HUES6 (cell line): ENCODE measurements around the gene CA9.

Source experiments
- H3K27ac ChIP-seq: 2 replicates; pipeline ENCODE4 v1.7.0; 2013; ENCODE audit warnings: low read depth, mild to moderate bottlenecking, low read length, inconsistent platforms
- H3K27me3 ChIP-seq: 2 replicates; pipeline ENCODE4 v1.6.1; 2013; ENCODE audit warnings: low read length; ENCODE audit not compliant: control insufficient read depth, insufficient read depth
- H3K36me3 ChIP-seq: 2 replicates; pipeline ENCODE4 v1.6.1; 2013; ENCODE audit warnings: low read length; ENCODE audit not compliant: control insufficient read depth, insufficient read depth
- H3K4me1 ChIP-seq: 2 replicates; pipeline ENCODE4 v1.6.1; 2013; ENCODE audit warnings: low read length; ENCODE audit not compliant: control insufficient read depth, insufficient read depth
- H3K4me3 ChIP-seq: 2 replicates; pipeline ENCODE4 v1.5.1; 2013; ENCODE audit warnings: low read depth, low read length
- H3K9ac ChIP-seq: one replicate; pipeline ENCODE4 v1.6.1; 2013; ENCODE audit warnings: mild to moderate bottlenecking, low read length
- H3K9me3 ChIP-seq: 2 replicates; pipeline ENCODE4 v1.6.1; 2013; ENCODE audit warnings: low read depth, low read length; ENCODE audit not compliant: control insufficient read depth, insufficient read depth

Gene CA9

DNA sequence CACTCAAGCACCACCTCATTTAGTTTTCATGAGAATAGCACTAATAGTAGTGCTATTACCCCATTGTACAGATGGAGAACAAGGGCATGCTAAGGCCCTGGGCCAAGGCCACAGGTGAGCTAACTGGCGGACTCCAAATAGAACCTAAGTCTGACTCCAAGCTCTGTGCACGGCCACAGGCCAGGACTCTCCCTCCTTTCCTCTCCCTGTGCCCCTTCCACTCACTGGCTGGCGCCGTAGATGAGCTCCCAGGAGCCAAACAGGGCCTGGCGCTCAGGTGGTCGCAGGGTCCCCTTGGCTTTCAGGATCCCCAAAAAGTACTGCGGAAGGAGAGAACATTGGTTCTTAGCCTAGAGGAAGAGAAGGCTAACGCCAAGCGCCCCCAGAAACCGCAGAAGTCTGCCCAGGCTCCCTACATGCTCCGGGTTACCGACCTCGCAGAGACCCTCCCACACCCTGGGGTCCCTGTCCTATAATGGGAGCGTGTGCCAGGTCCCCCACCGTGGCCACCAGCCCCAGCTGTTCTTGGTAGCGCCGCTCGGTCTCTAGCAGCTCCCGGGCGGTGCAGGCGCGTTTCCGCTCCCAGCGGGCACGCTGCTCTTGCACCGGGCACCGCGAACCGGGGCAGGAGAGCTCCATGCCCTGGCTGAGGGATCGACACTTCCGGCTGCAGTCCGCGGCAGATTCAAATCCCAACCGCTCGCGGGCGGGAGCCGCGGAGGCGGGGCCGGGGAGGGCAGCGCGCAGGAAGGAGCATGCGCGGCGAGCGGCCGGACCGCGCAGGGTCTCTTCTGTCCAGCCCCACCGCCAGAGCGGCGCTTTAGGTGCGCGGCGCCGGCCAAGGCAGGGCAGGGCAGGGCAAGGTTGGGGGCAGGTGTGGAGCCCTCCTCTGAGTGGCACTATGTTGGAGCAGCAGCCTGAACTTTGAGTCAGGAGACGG lies 8.9 kb upstream of the CA9 start, which contains the start of gene ARHGEF39:
Gene ARHGEF39 (minus strand): TSS at position 665 of the 940 bp plus-strand sequence. CDS start 26 bp downstream, at position 639.
- Histone ChIP-seq H3K4me1 (peaks cover 5% of the 10 kb centered on the region), H3K9ac (peak within 1 kb of the TSS; percentile 87), H3K4me3 (peak within 1 kb of the TSS; percentile 86), H3K36me3 (peaks cover 31% of the 10 kb centered on the region), H3K9me3 (no peaks in the 10 kb centered on the region), H3K27ac (peak within 1 kb of the TSS; percentile 48; the same call in 1 of the 2 replicates), H3K27me3 (no peaks in the 10 kb centered on the region)

DNA sequence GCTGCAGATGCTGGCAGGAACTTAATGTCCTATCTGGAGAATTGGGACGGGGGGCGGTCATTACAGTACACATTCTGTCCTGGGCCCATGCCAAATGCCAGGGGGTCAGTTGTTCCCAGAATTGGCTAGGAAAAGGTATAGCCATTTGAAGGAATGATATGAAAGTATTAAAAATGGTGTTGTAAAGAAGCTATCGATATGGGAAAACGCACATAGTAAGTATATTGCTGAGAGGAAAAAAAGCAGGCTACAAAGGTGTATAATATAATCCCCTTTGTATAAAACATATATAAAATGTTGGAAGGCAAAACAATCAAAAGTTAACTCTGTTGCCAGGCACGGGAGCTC lies 8.3 kb upstream of the CA9 start:
- Histone ChIP-seq H3K27ac (no peak overlapping the region), H3K4me3 (peak overlapping the region; percentile 86), H3K9me3 (no peaks in the 10 kb centered on the region), H3K27me3 (no peaks in the 10 kb centered on the region), H3K4me1 (peaks cover 5% of the 10 kb centered on the region), H3K9ac (no peak overlapping the region), H3K36me3 (peaks cover 26% of the 10 kb centered on the region)

DNA sequence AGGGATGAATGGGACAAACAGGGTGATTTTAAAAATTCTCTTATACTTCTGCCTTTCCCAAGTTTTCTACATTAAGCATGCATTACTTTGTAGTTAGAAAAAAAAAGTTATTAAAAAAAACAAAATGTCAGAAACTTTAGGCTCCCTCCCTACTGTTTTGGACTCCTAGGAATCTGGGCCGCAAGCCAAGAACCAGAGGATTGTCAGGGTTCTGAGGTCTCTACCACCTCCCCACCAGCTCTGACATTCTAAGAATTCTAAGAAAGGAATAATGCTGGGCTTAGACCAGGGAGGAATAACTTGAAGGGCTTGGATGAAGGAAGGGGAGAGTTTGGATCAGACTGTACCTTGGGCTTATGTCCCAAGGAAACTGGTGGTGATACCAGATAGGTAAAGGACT lies 7.7 kb upstream of the CA9 start:
- Histone ChIP-seq H3K36me3 (peaks cover 20% of the 10 kb centered on the region), H3K9me3 (no peaks in the 10 kb centered on the region), H3K27ac (no peak overlapping the region), H3K4me3 (no peak overlapping the region), H3K9ac (no peak overlapping the region), H3K27me3 (no peaks in the 10 kb centered on the region), H3K4me1 (peaks cover 3% of the 10 kb centered on the region)

DNA sequence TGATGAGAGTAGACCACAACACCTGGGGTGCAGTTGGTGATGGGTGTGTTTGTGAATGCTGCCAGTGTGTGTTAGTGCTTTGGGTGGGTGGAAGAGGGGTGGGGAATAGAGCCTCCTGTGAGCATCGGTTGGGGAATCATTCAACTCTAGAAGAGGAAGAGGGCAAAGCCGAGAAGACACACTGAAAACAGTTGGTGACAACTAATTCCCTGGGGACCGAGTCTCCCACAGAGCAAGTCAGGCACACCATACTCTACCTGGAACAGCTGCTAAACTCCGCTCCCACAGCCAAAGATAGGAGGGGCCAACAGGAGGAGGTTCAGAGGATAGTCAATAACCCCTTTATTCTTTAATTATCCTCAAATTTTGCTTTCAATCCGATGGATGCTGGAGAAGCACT lies 7.2 kb upstream of the CA9 start:
- no peaks in the 10 kb centered on the region for H3K9me3 ChIP-seq
- no peak overlapping the region for H3K27ac ChIP-seq
- no peak overlapping the region for H3K9ac ChIP-seq
- no peak overlapping the region for H3K4me3 ChIP-seq
- H3K27me3 ChIP-seq, result no peaks in the 10 kb centered on the region
- H3K36me3 ChIP-seq, result peaks cover 20% of the 10 kb centered on the region
- peaks cover 3% of the 10 kb centered on the region for H3K4me1 ChIP-seq

DNA sequence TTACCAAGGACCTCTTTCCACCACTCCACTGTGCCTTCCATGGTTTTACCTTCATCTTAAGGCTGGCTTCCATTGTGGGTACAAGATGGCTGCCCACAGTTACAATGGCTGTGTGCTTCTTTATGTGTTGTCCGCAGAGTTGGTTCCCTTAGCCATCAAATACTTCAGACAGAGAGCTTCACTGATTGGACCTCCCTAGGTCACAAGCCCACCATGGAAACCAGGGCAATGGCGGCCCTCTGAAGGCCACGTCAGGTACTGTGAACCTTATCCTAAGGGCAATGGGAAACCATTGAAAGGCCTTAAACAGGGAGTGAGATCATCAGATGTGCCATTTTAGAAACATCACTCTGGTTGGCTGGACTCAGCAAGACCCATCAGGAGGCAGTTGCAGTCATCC lies 5.8 kb upstream of the CA9 start:
- no peak overlapping the region for H3K27ac ChIP-seq
- H3K4me1 ChIP-seq, result peaks cover 3% of the 10 kb centered on the region

DNA sequence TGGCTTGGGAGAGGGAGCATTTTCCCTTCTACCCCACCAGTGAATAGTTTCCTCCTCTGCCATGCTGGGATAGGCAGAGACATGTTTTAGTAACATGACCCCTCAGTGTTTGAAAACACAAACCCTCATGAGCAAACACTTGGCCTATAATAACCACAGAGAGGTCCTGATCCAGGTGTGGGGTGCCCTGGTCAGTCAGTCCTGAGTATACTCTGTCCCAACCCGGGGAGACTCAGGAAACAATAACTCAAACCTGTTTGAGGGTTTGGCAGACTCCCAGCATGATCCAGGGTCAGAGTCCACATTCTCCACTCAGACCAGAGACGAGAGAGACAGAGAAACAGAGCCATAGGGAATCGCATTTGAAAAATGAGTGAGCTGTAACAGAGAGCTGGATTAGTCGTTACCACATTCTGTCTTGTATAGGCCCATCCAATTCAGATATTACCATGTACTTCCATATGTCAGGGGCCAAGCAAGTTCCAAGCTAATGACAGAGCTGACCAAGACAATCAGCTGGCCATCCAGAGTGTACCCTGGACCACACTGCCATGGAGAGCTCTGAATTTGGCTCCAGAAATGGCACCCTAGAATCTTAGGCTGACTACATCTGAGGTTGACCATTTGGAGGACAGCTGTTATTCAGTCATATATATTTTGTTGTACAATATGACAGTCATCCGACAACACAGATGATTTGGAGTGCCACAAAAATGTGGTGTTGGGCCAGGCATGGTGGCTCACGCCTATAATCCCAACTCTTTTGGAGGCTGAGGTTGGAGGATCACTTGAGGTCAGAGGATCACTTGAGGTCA lies 4.2 kb upstream of the CA9 start:
- no peak overlapping the region for H3K27ac ChIP-seq
- no peaks in the 10 kb centered on the region for H3K36me3 ChIP-seq
- H3K27me3 ChIP-seq, result peaks cover 14% of the 10 kb centered on the region
- H3K9me3 ChIP-seq, result no peaks in the 10 kb centered on the region
- peaks cover 3% of the 10 kb centered on the region for H3K4me1 ChIP-seq
- no peak overlapping the region for H3K9ac ChIP-seq
- H3K4me3 ChIP-seq, result no peak overlapping the region

More for the DNA sequence above, 5.8 kb upstream of the CA9 start:
- Histone ChIP-seq H3K27me3 (no peaks in the 10 kb centered on the region), H3K36me3 (peaks cover 6% of the 10 kb centered on the region), H3K4me3 (no peak overlapping the region), H3K9ac (no peak overlapping the region), H3K9me3 (no peaks in the 10 kb centered on the region)

DNA sequence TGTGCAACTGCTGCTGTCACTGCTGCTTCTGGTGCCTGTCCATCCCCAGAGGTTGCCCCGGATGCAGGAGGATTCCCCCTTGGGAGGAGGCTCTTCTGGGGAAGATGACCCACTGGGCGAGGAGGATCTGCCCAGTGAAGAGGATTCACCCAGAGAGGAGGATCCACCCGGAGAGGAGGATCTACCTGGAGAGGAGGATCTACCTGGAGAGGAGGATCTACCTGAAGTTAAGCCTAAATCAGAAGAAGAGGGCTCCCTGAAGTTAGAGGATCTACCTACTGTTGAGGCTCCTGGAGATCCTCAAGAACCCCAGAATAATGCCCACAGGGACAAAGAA lies 265 bp downstream of the CA9 start:
- H3K9ac ChIP-seq, result no peak overlapping the region
- H3K27ac ChIP-seq, result no peak overlapping the region
- H3K27me3 ChIP-seq, result peaks cover 22% of the 10 kb centered on the region
- no peaks in the 10 kb centered on the region for H3K36me3 ChIP-seq
- H3K4me1 ChIP-seq, result peaks cover 6% of the 10 kb centered on the region; the same call in 1 of the 2 replicates
- H3K9me3 ChIP-seq, result no peaks in the 10 kb centered on the region
- no peak overlapping the region for H3K4me3 ChIP-seq

DNA sequence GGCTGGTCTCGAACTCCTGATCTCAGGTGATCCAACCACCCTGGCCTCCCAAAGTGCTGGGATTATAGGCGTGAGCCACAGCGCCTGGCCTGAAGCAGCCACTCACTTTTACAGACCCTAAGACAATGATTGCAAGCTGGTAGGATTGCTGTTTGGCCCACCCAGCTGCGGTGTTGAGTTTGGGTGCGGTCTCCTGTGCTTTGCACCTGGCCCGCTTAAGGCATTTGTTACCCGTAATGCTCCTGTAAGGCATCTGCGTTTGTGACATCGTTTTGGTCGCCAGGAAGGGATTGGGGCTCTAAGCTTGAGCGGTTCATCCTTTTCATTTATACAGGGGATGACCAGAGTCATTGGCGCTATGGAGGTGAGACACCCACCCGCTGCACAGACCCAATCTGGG lies 1.5 kb downstream of the CA9 start:
- H3K27me3 ChIP-seq, result peaks cover 22% of the 10 kb centered on the region
- no peak overlapping the region for H3K27ac ChIP-seq
- no peaks in the 10 kb centered on the region for H3K36me3 ChIP-seq
- H3K4me3 ChIP-seq, result peak overlapping the region; percentile 70
- H3K9me3 ChIP-seq, result no peaks in the 10 kb centered on the region
- H3K9ac ChIP-seq, result peak overlapping the region; percentile 42
- peaks cover 10% of the 10 kb centered on the region; the same call in 1 of the 2 replicates for H3K4me1 ChIP-seq

DNA sequence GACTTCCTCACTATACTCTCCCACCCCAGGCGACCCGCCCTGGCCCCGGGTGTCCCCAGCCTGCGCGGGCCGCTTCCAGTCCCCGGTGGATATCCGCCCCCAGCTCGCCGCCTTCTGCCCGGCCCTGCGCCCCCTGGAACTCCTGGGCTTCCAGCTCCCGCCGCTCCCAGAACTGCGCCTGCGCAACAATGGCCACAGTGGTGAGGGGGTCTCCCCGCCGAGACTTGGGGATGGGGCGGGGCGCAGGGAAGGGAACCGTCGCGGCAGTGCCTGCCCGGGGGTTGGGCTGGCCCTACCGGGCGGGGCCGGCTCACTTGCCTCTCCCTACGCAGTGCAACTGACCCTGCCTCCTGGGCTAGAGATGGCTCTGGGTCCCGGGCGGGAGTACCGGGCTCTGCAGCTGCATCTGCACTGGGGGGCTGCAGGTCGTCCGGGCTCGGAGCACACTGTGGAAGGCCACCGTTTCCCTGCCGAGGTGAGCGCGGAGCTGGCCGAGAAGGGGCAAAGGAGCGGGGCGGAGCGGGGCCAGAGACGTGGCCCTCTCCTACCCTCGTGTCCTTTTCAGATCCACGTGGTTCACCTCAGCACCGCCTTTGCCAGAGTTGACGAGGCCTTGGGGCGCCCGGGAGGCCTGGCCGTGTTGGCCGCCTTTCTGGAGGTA lies 2.1 kb downstream of the CA9 start:
- Histone ChIP-seq H3K27ac (no peak overlapping the region), H3K4me1 (peaks cover 17% of the 10 kb centered on the region), H3K9ac (peak overlapping the region; percentile 55), H3K27me3 (peaks cover 22% of the 10 kb centered on the region), H3K4me3 (peak overlapping the region; percentile 70), H3K36me3 (no peaks in the 10 kb centered on the region), H3K9me3 (no peaks in the 10 kb centered on the region)

DNA sequence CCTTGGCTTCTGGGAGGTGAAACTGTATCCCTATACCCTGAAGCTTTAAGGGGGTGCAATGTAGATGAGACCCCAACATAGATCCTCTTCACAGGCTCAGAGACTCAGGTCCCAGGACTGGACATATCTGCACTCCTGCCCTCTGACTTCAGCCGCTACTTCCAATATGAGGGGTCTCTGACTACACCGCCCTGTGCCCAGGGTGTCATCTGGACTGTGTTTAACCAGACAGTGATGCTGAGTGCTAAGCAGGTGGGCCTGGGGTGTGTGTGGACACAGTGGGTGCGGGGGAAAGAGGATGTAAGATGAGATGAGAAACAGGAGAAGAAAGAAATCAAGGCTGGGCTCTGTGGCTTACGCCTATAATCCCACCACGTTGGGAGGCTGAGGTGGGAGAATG lies 5.4 kb downstream of the CA9 start:
- Histone ChIP-seq H3K36me3 (peaks cover 28% of the 10 kb centered on the region), H3K4me1 (peaks cover 24% of the 10 kb centered on the region), H3K27me3 (peaks cover 13% of the 10 kb centered on the region), H3K27ac (no peak overlapping the region), H3K9me3 (no peaks in the 10 kb centered on the region), H3K4me3 (no peak overlapping the region), H3K9ac (no peak overlapping the region)
